ENCODE results near the gene SNRNP25.

SNRNP25 gene

GRCh38 chr16:91484-91883 lies 37.9 kb downstream of the SNRNP25 start:
- H3K4me3 ChIP-seq (ENCODE audit: low read depth, low read length): no peak overlapping the region
- TF ChIP-seq CTCF (IDR thresholded peaks at IDR 0.05; ENCODE audit: borderline replicate concordance, insufficient read depth, low read depth, low read length): no peak

GRCh38 chr16:92431-93339 lies 39.1 kb downstream of the SNRNP25 start:
- H3K4me3 ChIP-seq (ENCODE audit: low read depth, low read length): no peak overlapping the region
- no peak for TF ChIP-seq CTCF (IDR thresholded peaks at IDR 0.05; ENCODE audit: borderline replicate concordance, insufficient read depth, low read depth, low read length)

- no peak for TF ChIP-seq CTCF (IDR thresholded peaks at IDR 0.05; ENCODE audit: borderline replicate concordance, insufficient read depth, low read depth, low read length)
- H3K4me3 ChIP-seq (ENCODE audit: low read depth, low read length): no peak overlapping the region
Measured at GRCh38 chr16:94918-95265, 41.3 kb downstream of the SNRNP25 start.

GRCh38 chr16:96935-97381 lies 43.3 kb downstream of the SNRNP25 start:
- H3K4me3 ChIP-seq (ENCODE audit: low read depth, low read length): no peak overlapping the region
- TF ChIP-seq CTCF (IDR thresholded peaks at IDR 0.05; ENCODE audit: borderline replicate concordance, insufficient read depth, low read depth, low read length): peak; percentile 100

GRCh38 chr16:97822-98221 lies 44.2 kb downstream of the SNRNP25 start:
- no peak overlapping the region for H3K4me3 ChIP-seq (ENCODE audit: low read depth, low read length)
- no peak for TF ChIP-seq CTCF (IDR thresholded peaks at IDR 0.05; ENCODE audit: borderline replicate concordance, insufficient read depth, low read depth, low read length)

GRCh38 chr16:100989-101388 lies 47.4 kb downstream of the SNRNP25 start:
- no peak for TF ChIP-seq CTCF (IDR thresholded peaks at IDR 0.05; ENCODE audit: borderline replicate concordance, insufficient read depth, low read depth, low read length)
- no peak overlapping the region for H3K4me3 ChIP-seq (ENCODE audit: low read depth, low read length)

GRCh38 chr16:101586-101985 lies 48.0 kb downstream of the SNRNP25 start:
- TF ChIP-seq CTCF (IDR thresholded peaks at IDR 0.05; ENCODE audit: borderline replicate concordance, insufficient read depth, low read depth, low read length): no peak
- H3K4me3 ChIP-seq (ENCODE audit: low read depth, low read length): no peak overlapping the region
